ENCODE data around the gene HOXD8. TPM values are rescaled to one million over a fixed set of nuclear protein-coding genes. Genes with fewer than 3 reads are reported as not detected.

Gene HOXD8
- total RNA-seq, 1 experiment from 2014 or later, result not detected

GRCh38 chr2:176130957-176131847 lies 1.7 kb downstream of the HOXD8 start:
- no peaks in the 10 kb centered on the region for H3K27me3 Mint-ChIP-seq (ENCODE audit: insufficient read depth, unreplicated experiment)
- no peak for DNase-seq (ENCODE audit: unreplicated experiment)
- TF ChIP-seq CTCF (IDR thresholded peaks at IDR 0.05; ENCODE audit: unreplicated experiment), result no peak
- no peak overlapping the region for H3K27ac Mint-ChIP-seq (ENCODE audit: low read depth, unreplicated experiment)
- no peaks in the 10 kb centered on the region for H3K4me1 Mint-ChIP-seq (ENCODE audit: insufficient read depth, unreplicated experiment)
- ChIA-PET CTCF (interaction anchor here (0.6 to 4.7 kb wide), 14 partner anchors 9 to 1017 kb away, joined by 3 to 50 read pairs (median 4); no protein-coding TSS in a partner anchor), POLR2A (no interaction called here)
- H3K9me3 Mint-ChIP-seq (ENCODE audit: unreplicated experiment), result no peaks in the 10 kb centered on the region
- no peaks in the 10 kb centered on the region for H3K36me3 Mint-ChIP-seq (ENCODE audit: insufficient read depth, unreplicated experiment)
- no peak overlapping the region for H3K4me3 Mint-ChIP-seq (ENCODE audit: unreplicated experiment)
- BruUV-seq (replicated peaks), result no TSS peak
- intact Hi-C loops (cut with micrococcal nuclease), result no loop called here

- BruUV-seq (replicated peaks), result no TSS peak
Observed at GRCh38 chr2:176131848-176132158, 2.3 kb downstream of the HOXD8 start.

GRCh38 chr2:176132205-176133171 lies 3.0 kb downstream of the HOXD8 start:
- no peaks in the 10 kb centered on the region for H3K27me3 Mint-ChIP-seq (ENCODE audit: insufficient read depth, unreplicated experiment)
- POLR2A ChIA-PET, result no interaction called here

More at GRCh38 chr2:176131848-176132158, 2.3 kb downstream of the HOXD8 start:
- no peak for TF ChIP-seq CTCF (IDR thresholded peaks at IDR 0.05; ENCODE audit: unreplicated experiment)
- H3K4me3 Mint-ChIP-seq (ENCODE audit: unreplicated experiment), result peak overlapping the region; percentile 71
- H3K27me3 Mint-ChIP-seq (ENCODE audit: insufficient read depth, unreplicated experiment), result no peaks in the 10 kb centered on the region
- no peaks in the 10 kb centered on the region for H3K36me3 Mint-ChIP-seq (ENCODE audit: insufficient read depth, unreplicated experiment)
- ChIA-PET POLR2A (no interaction called here), CTCF (interaction anchor here (0.8 to 4.7 kb wide), 13 partner anchors 8 to 1017 kb away, joined by 3 to 50 read pairs (median 5); no protein-coding TSS in a partner anchor)
- no peaks in the 10 kb centered on the region for H3K9me3 Mint-ChIP-seq (ENCODE audit: unreplicated experiment)
- no peaks in the 10 kb centered on the region for H3K4me1 Mint-ChIP-seq (ENCODE audit: insufficient read depth, unreplicated experiment)
- DNase-seq (ENCODE audit: unreplicated experiment), result no peak
- intact Hi-C loops (cut with micrococcal nuclease), result no loop called here
- H3K27ac Mint-ChIP-seq (ENCODE audit: low read depth, unreplicated experiment), result no peak overlapping the region

More at GRCh38 chr2:176132205-176133171, 3.0 kb downstream of the HOXD8 start:
- CTCF ChIA-PET, result interaction anchor here (0.6 to 4.7 kb wide), 16 partner anchors 8 to 1016 kb away, joined by 3 to 50 read pairs (median 4); no protein-coding TSS in a partner anchor
- no peaks in the 10 kb centered on the region for H3K9me3 Mint-ChIP-seq (ENCODE audit: unreplicated experiment)
- H3K27ac Mint-ChIP-seq (ENCODE audit: low read depth, unreplicated experiment), result no peak overlapping the region
- H3K36me3 Mint-ChIP-seq (ENCODE audit: insufficient read depth, unreplicated experiment), result no peaks in the 10 kb centered on the region
- no peak for DNase-seq (ENCODE audit: unreplicated experiment)
- no TSS peak for BruUV-seq (replicated peaks)
- TF ChIP-seq CTCF (IDR thresholded peaks at IDR 0.05; ENCODE audit: unreplicated experiment), result no peak
- peak overlapping the region; percentile 71 for H3K4me3 Mint-ChIP-seq (ENCODE audit: unreplicated experiment)
- H3K4me1 Mint-ChIP-seq (ENCODE audit: insufficient read depth, unreplicated experiment), result no peaks in the 10 kb centered on the region
- intact Hi-C loops (cut with micrococcal nuclease), result no loop called here

Data from MCF 10A (cell line).